K562 (cell line): ENCODE data around the gene ZNF140. TPM values are rescaled to one million over a fixed set of nuclear protein-coding genes. Genes with fewer than 3 reads are reported as not detected.

Experiments
- E2F4 ChIP-seq: sonication (generic); formaldehyde crosslinking; IDR thresholded peaks from 2 replicates; pipeline ENCODE4 v1.8.0; 2022; ENCODE audit warnings: mild to moderate bottlenecking, low read depth, missing genetic modification reagents
- ETV6 ChIP-seq, 3 experiments: fragments of 150-350 bp in 1 of 3; sonication (generic) in 1 of 3; formaldehyde crosslinking in 1 of 3; IDR thresholded peaks; 2 replicates each; pipeline versions ENCODE4 v1.6.1 to v1.8.0; 2014 to 2022; ENCODE audit warnings: borderline replicate concordance in 2 of 3, low read depth in 2 of 3, antibody characterized with exemption in 1 of 3, low read length in 1 of 3, mild to moderate bottlenecking in 1 of 3, missing genetic modification reagents in 1 of 3
- TAF7 ChIP-seq: fragments of 450-650 bp; IDR thresholded peaks from 2 replicates; pipeline ENCODE4 v1.6.1; 2016; ENCODE audit warnings: missing genetic modification characterization, missing compliant biosample characterization
- TAL1 ChIP-seq: fragments of 450-650 bp; IDR thresholded peaks from 2 replicates; pipeline ENCODE4 v1.6.1; 2016; ENCODE audit warnings: mild to moderate bottlenecking
- ZNF699 ChIP-seq: fragments of 250-450 bp; sonication (Bioruptor Pico); IDR thresholded peaks from 2 replicates; pipeline ENCODE4 v1.8.0; 2021; ENCODE audit warnings: mild to moderate bottlenecking, moderate library complexity; ENCODE audit not compliant: insufficient replicate concordance
- polyA plus RNA-seq, 8 experiments: library from polyadenylated mRNA; depleted of rRNA in 4 of 8; stranded (reverse) in 5 of 8; unstranded in 3 of 8; fragments of >200 nt; fragmentation: Nextera tagmentation in 2 of 8; fragmentation: Illumina TruSeq in 1 of 8; extraction: Ambion mirVana in 2 of 8; extraction: Trizol in 1 of 8; gene quantifications; 2 replicates each; pipeline versions ENCODE4 v1.2.1 to v1.2.3, GENCODE V29; 2011 to 2014; ENCODE audit warnings: inconsistent platforms in 1 of 8, missing spikeins in 1 of 8
- total RNA-seq, 7 experiments: library from RNA; depleted of rRNA in 6 of 7; stranded (reverse); fragments of >200 nt in 6 of 7; fragmentation: Illumina TruSeq in 2 of 7; extraction: Trizol in 2 of 7; gene quantifications; 2 replicates each; pipeline versions ENCODE4 v1.2.1 to v1.2.3, GENCODE V29; 2011 to 2021; ENCODE audit warnings: low replicate concordance in 1 of 7
- TF ChIP-seq, protein P1 (sequence below): sonication (generic); formaldehyde crosslinking; IDR thresholded peaks from 2 replicates; pipeline ENCODE4 v1.8.1; 2023; ENCODE audit warnings: mild to moderate bottlenecking, missing genetic modification reagents, moderate library complexity
- TF ChIP-seq, protein P2 (sequence below), 2 experiments: IDR thresholded peaks; 2 replicates each; pipeline ENCODE4 v1.6.1; 2011; ENCODE audit warnings: borderline replicate concordance in 1 of 2, control low read depth in 1 of 2, low read depth in 1 of 2, low read length in 1 of 2, mild to moderate bottlenecking in 1 of 2, mixed read lengths in 1 of 2, moderate library complexity in 1 of 2; ENCODE audit not compliant: insufficient read depth in 1 of 2, insufficient read length in 1 of 2, poor library complexity in 1 of 2, severe bottlenecking in 1 of 2; ENCODE audit errors: extremely low read depth in 1 of 2
- TF ChIP-seq, protein P3 (sequence below): fragments of 250-450 bp; sonication (Bioruptor Pico); IDR thresholded peaks from 2 replicates; pipeline ENCODE4 v1.8.0; 2021; ENCODE audit warnings: mild to moderate bottlenecking, moderate library complexity
- TF ChIP-seq, protein P4 (sequence below), 2 experiments: fragments of 450-650 bp; formaldehyde crosslinking in 1 of 2; IDR thresholded peaks; 2 replicates each; pipeline versions ENCODE4 v1.4.0 to v1.6.1; 2014 to 2020; ENCODE audit warnings: mild to moderate bottlenecking in 2 of 2, borderline replicate concordance in 1 of 2, low read depth in 1 of 2

The ZNF140 gene
- total and polyA plus RNA-seq, 9 of the 15 experiments (the other 6 are each of a cell fraction or from before 2014, with no cell fraction given): 1.6 to 10.9 (median 5.3) TPM

- no peak for TF ChIP-seq E2F4 (CRISPR knock-in tag)
- TF ChIP-seq, protein P1, sequence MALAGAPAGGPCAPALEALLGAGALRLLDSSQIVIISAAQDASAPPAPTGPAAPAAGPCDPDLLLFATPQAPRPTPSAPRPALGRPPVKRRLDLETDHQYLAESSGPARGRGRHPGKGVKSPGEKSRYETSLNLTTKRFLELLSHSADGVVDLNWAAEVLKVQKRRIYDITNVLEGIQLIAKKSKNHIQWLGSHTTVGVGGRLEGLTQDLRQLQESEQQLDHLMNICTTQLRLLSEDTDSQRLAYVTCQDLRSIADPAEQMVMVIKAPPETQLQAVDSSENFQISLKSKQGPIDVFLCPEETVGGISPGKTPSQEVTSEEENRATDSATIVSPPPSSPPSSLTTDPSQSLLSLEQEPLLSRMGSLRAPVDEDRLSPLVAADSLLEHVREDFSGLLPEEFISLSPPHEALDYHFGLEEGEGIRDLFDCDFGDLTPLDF (CRISPR knock-in tag): no peak
- TF ChIP-seq, protein P2, sequence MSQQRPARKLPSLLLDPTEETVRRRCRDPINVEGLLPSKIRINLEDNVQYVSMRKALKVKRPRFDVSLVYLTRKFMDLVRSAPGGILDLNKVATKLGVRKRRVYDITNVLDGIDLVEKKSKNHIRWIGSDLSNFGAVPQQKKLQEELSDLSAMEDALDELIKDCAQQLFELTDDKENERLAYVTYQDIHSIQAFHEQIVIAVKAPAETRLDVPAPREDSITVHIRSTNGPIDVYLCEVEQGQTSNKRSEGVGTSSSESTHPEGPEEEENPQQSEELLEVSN (IDR thresholded peaks at IDR 0.05; ENCODE audit: borderline replicate concordance in 1 of 2, extremely low read depth in 1 of 2, insufficient read depth in 1 of 2, insufficient read length in 1 of 2, low read depth in 1 of 2, low read length in 1 of 2, poor library complexity in 1 of 2, severe bottlenecking in 1 of 2): peak; percentile 59 to 82
- peak; percentile 92 for TF ChIP-seq TAF7 (tag)
- no peak for TF ChIP-seq TAL1
- TF ChIP-seq, protein P3, sequence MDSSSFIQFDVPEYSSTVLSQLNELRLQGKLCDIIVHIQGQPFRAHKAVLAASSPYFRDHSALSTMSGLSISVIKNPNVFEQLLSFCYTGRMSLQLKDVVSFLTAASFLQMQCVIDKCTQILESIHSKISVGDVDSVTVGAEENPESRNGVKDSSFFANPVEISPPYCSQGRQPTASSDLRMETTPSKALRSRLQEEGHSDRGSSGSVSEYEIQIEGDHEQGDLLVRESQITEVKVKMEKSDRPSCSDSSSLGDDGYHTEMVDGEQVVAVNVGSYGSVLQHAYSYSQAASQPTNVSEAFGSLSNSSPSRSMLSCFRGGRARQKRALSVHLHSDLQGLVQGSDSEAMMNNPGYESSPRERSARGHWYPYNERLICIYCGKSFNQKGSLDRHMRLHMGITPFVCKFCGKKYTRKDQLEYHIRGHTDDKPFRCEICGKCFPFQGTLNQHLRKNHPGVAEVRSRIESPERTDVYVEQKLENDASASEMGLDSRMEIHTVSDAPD (CRISPR knock-in tag): no peak
- TF ChIP-seq ETV6 (IDR thresholded peaks at IDR 0.05; ENCODE audit: borderline replicate concordance in 1 of 2, low read depth in 2 of 2, low read length in 1 of 2): no peak
- TF ChIP-seq ETV6 (CRISPR knock-in tag; IDR thresholded peaks at IDR 0.05; ENCODE audit: borderline replicate concordance): no peak
- TF ChIP-seq, protein P4, sequence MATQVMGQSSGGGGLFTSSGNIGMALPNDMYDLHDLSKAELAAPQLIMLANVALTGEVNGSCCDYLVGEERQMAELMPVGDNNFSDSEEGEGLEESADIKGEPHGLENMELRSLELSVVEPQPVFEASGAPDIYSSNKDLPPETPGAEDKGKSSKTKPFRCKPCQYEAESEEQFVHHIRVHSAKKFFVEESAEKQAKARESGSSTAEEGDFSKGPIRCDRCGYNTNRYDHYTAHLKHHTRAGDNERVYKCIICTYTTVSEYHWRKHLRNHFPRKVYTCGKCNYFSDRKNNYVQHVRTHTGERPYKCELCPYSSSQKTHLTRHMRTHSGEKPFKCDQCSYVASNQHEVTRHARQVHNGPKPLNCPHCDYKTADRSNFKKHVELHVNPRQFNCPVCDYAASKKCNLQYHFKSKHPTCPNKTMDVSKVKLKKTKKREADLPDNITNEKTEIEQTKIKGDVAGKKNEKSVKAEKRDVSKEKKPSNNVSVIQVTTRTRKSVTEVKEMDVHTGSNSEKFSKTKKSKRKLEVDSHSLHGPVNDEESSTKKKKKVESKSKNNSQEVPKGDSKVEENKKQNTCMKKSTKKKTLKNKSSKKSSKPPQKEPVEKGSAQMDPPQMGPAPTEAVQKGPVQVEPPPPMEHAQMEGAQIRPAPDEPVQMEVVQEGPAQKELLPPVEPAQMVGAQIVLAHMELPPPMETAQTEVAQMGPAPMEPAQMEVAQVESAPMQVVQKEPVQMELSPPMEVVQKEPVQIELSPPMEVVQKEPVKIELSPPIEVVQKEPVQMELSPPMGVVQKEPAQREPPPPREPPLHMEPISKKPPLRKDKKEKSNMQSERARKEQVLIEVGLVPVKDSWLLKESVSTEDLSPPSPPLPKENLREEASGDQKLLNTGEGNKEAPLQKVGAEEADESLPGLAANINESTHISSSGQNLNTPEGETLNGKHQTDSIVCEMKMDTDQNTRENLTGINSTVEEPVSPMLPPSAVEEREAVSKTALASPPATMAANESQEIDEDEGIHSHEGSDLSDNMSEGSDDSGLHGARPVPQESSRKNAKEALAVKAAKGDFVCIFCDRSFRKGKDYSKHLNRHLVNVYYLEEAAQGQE (IDR thresholded peaks at IDR 0.05; ENCODE audit: borderline replicate concordance): no peak
- TF ChIP-seq, protein P4 (CRISPR knock-in tag; IDR thresholded peaks at IDR 0.05; ENCODE audit: low read depth): no peak; the same call in 1 of the 2 replicates
- no peak for TF ChIP-seq ZNF699 (CRISPR knock-in tag)
Observed at GRCh38 chr12:133130038-133130807, 49.5 kb downstream of the ZNF140 start, which contains the start of the genes ZNF10 and ZNF891 (continued).
